Measurements from ENCODE around the gene MAP3K13. TPM values are rescaled to one million over a fixed set of nuclear protein-coding genes. Genes with fewer than 3 reads are reported as not detected.

Gene MAP3K13
- total RNA-seq, 4 donors from 2014 or later, result 8.8 to 47.8 (median 17.2) TPM

DNA sequence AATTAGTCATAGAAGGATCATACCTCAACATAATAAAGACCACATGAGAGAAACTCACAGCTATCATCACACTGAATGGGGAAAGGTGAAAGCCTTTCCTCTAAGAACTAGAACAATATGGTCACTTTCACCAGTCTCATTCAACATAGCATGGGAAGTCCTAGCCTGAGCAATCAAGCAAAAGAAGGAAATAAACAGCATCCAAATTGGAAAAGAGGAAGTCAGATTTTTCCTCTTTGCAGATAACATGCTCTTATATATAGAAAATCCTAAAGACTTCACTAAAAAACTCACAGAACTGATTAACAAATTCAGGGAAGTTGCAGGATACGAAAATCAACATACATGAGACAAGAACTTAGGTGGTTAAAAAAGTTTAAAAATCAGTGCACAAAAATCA is 24.7 kb downstream of the MAP3K13 start:
- Histone ChIP-seq H3K27me3 (no peaks in the 10 kb centered on the region), H3K4me1 (no peaks in the 10 kb centered on the region), H3K9me3 (no peaks in the 10 kb centered on the region), H3K36me3 (no peaks in the 10 kb centered on the region), H3K4me3 (no peak overlapping the region), H3K27ac (no peak overlapping the region)
- no peak for TF ChIP-seq POLR2A (IDR thresholded peaks at IDR 0.05)
- TF ChIP-seq, protein P1, sequence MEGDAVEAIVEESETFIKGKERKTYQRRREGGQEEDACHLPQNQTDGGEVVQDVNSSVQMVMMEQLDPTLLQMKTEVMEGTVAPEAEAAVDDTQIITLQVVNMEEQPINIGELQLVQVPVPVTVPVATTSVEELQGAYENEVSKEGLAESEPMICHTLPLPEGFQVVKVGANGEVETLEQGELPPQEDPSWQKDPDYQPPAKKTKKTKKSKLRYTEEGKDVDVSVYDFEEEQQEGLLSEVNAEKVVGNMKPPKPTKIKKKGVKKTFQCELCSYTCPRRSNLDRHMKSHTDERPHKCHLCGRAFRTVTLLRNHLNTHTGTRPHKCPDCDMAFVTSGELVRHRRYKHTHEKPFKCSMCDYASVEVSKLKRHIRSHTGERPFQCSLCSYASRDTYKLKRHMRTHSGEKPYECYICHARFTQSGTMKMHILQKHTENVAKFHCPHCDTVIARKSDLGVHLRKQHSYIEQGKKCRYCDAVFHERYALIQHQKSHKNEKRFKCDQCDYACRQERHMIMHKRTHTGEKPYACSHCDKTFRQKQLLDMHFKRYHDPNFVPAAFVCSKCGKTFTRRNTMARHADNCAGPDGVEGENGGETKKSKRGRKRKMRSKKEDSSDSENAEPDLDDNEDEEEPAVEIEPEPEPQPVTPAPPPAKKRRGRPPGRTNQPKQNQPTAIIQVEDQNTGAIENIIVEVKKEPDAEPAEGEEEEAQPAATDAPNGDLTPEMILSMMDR (IDR thresholded peaks at IDR 0.05), result no peak
- no peak for DNase-seq
- intact Hi-C loops (cut with DNase I; ENCODE audit: low total_unique reads), result no loop called here

DNA sequence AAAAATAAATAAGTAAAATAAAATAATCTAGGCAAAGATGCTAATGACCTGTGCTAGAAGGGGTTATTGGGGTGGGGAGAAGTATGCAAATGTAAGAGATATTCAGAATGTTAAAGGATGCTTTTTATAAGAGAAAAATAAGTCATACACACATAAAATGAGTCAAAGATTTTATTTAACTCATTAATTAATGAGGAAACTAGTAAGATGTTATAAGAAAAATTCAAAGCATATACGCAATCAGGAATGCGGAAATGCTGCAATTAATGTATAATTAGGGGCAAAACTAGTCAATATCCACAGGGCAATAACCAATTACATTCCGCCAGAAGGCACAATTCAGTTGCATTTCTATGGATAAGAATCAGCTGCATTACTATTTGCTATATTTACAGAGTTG is 30.1 kb downstream of the MAP3K13 start:
- no peak for TF ChIP-seq POLR2A (IDR thresholded peaks at IDR 0.05)
- TF ChIP-seq, protein P1 (IDR thresholded peaks at IDR 0.05), result no peak

DNA sequence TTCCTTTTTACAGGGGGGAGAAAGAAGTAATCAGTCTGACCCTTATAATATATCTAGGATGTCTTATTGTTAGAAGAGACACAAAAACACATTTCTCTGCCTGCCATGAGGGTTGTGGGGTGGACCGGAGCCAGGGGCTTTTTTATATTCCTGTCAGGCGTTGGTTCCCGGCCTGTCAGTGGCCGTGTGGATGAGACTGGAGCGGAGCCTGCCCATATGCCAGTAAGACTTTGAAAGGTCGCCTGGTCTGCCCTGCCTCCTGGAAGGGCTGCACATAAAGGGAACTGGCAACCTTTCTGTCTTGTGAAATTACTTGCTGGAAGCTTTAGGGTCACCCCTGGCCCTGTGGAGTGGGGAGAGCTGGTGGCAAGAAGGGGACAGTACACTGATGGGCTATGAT is 34.7 kb downstream of the MAP3K13 start:
- H3K4me3 ChIP-seq, result no peak overlapping the region
- no peaks in the 10 kb centered on the region for H3K4me1 ChIP-seq
- DNase-seq, result no peak
- no peaks in the 10 kb centered on the region for H3K36me3 ChIP-seq
- TF ChIP-seq POLR2A (IDR thresholded peaks at IDR 0.05), result no peak
- TF ChIP-seq, protein P1 (IDR thresholded peaks at IDR 0.05), result no peak
- intact Hi-C loops (cut with DNase I; ENCODE audit: low total_unique reads), result no loop called here
- no peak overlapping the region for H3K27ac ChIP-seq
- no peaks in the 10 kb centered on the region for H3K9me3 ChIP-seq
- H3K27me3 ChIP-seq, result no peaks in the 10 kb centered on the region

More for the DNA sequence above, 30.1 kb downstream of the MAP3K13 start:
- Histone ChIP-seq H3K36me3 (no peaks in the 10 kb centered on the region), H3K27me3 (no peaks in the 10 kb centered on the region), H3K4me1 (no peaks in the 10 kb centered on the region), H3K4me3 (no peak overlapping the region), H3K9me3 (no peaks in the 10 kb centered on the region), H3K27ac (no peak overlapping the region)
- no peak for DNase-seq
- intact Hi-C loops (cut with DNase I; ENCODE audit: low total_unique reads), result no loop called here

DNA sequence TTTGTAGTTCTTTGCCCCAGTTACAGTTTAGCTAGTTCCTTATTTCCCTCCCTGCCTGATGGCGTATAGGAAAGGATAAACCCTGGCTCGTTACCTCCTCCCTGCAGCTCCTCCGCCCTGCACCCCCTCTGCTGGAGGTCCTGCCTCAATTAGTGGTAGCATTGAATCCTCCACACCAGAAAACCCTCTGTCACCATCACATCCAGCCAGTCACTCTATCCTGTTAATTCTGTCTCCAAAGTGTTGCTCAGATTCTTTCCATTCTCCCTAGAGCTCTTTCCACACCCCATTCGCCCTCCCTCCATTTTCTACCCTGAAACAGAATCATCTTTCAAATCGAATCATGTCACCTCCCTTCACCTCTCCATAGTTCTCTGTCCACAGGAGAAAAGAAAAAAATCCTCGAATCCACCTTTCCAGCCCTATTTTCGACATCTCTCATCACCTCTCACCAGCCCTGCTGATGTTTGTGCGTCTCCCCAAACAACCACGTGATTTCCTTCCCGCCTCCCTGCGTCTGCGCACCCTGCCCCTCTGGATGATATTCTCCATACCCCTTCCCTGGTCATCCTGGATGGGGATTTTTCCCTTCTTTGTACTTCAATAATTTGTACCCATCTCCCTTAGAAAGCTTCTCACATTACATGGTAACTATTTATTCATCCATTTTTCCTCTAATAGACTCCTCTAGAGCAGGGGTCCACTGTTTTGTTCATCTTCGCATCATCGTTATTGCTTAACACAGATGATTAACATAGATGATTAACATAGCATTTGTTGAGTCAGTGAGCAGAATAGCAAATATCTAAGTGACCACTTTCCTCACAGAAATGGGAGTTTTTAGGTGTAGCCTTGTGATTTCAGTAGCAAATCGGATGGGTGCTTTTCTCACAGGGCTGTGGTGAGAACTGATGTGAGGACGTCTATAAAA is 37.1 kb downstream of the MAP3K13 start:
- no peak overlapping the region for H3K4me3 ChIP-seq
- TF ChIP-seq, protein P1 (IDR thresholded peaks at IDR 0.05), result no peak
- no peak for TF ChIP-seq POLR2A (IDR thresholded peaks at IDR 0.05)
- H3K9me3 ChIP-seq, result no peaks in the 10 kb centered on the region
- no peaks in the 10 kb centered on the region for H3K36me3 ChIP-seq
- intact Hi-C loops (cut with DNase I; ENCODE audit: low total_unique reads), result no loop called here
- no peaks in the 10 kb centered on the region for H3K4me1 ChIP-seq
- no peak overlapping the region for H3K27ac ChIP-seq
- H3K27me3 ChIP-seq, result no peaks in the 10 kb centered on the region
- no peak for DNase-seq

DNA sequence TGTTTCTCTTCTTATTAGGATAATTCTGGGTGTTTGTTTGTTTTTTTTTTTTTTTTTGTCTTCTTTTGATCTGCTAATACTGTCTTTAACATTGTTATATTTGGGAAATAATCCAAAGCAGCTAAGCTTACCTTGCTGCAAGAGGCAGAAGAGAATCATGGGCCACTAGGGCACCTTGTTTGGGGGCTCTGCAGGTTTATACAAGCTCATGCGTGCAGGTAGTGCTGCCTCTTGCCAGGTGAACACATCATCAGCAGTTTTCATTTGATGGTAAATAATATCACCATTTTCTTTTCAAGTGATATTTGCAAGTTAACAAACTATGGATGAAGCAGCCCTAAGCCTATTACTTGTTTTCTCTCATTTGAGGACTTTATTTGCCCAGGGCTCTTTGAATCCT is 37.9 kb downstream of the MAP3K13 start:
- intact Hi-C loops (cut with DNase I; ENCODE audit: low total_unique reads), result no loop called here
- Histone ChIP-seq H3K27ac (no peak overlapping the region), H3K27me3 (no peaks in the 10 kb centered on the region), H3K9me3 (no peaks in the 10 kb centered on the region), H3K4me1 (no peaks in the 10 kb centered on the region), H3K36me3 (no peaks in the 10 kb centered on the region), H3K4me3 (no peak overlapping the region)
- DNase-seq, result no peak
- TF ChIP-seq, protein P1 (IDR thresholded peaks at IDR 0.05), result no peak
- no peak for TF ChIP-seq POLR2A (IDR thresholded peaks at IDR 0.05)

Measured in uterus (tissue), 4 donors.